HG02678 (cell line): Measurements from ENCODE around the gene PSME1.
"Not testable (repeated sequence)": the region's sequence is repeated elsewhere in the genome, so short reads cannot be mapped to it uniquely, and the experiment has no call there.

Experiments used
- ATAC-seq: cut with Tn5 transposase; IDR thresholded peaks from one replicate; pipeline ENCODE4 v1.9.1; 2021; ENCODE audit warnings: mild to moderate bottlenecking, moderate library complexity; ENCODE audit not compliant: unreplicated experiment

The PSME1 gene

GRCh38 chr14:24103451-24103850 lies 32.5 kb upstream of the PSME1 start:
- no peak for ATAC-seq

- ATAC-seq: not testable (repeated sequence)
These were observed 30.3 kb upstream of the PSME1 start for GRCh38 chr14:24105609-24106239.

- no peak for ATAC-seq
These were observed 29.2 kb upstream of the PSME1 start for GRCh38 chr14:24106672-24107271.

- peak; percentile 26 for ATAC-seq
These were observed 27.6 kb upstream of the PSME1 start for GRCh38 chr14:24108336-24108874.

GRCh38 chr14:24110060-24110459 lies 25.9 kb upstream of the PSME1 start:
- no peak for ATAC-seq

- ATAC-seq: no peak
These were observed 25.5 kb upstream of the PSME1 start for GRCh38 chr14:24110523-24110922.

- no peak for ATAC-seq
These were observed 22.6 kb upstream of the PSME1 start for GRCh38 chr14:24113379-24113800.

- peak; percentile 27 for ATAC-seq
These were observed 22.0 kb upstream of the PSME1 start for GRCh38 chr14:24113801-24114531.

GRCh38 chr14:24114532-24115421 lies 21.2 kb upstream of the PSME1 start, which contains the start of the genes DCAF11 and NRL:
Gene DCAF11 (plus strand): TSS chr14:24114777. CDS start chr14:24115595, 818 bp downstream.
Gene NRL (minus strand): TSS chr14:24114949. CDS start chr14:24082848, 32,101 bp downstream.
- ATAC-seq: peak; percentile 82

GRCh38 chr14:24115422-24116127 lies 20.4 kb upstream of the PSME1 start:
- ATAC-seq: no peak

GRCh38 chr14:24116128-24116814 lies 19.7 kb upstream of the PSME1 start:
- no peak for ATAC-seq

GRCh38 chr14:24117179-24117578 lies 18.8 kb upstream of the PSME1 start:
- no peak for ATAC-seq

GRCh38 chr14:24119691-24120090 lies 16.3 kb upstream of the PSME1 start:
- no peak for ATAC-seq

- no peak for ATAC-seq
These were observed 14.8 kb upstream of the PSME1 start for GRCh38 chr14:24121210-24121609.

- no peak for ATAC-seq
These were observed 13.6 kb upstream of the PSME1 start for GRCh38 chr14:24122416-24122815.

- ATAC-seq: no peak
These were observed 13.1 kb upstream of the PSME1 start for GRCh38 chr14:24122898-24123297.

- peak; percentile 68 for ATAC-seq
These were observed 12.3 kb upstream of the PSME1 start for GRCh38 chr14:24123424-24124417.

- no peak for ATAC-seq
These were observed 9.1 kb upstream of the PSME1 start for GRCh38 chr14:24126939-24127338.
